ENCODE data around the gene KRTAP10-5.
"Not testable (repeated sequence)": the region's sequence is repeated elsewhere in the genome, so short reads cannot be mapped to it uniquely, and the experiment has no call there.

Gene KRTAP10-5

GRCh38 chr21:44571296-44571695, 9.1 kb downstream of the KRTAP10-5 start:
- DNase-seq, result no peak

DNA sequence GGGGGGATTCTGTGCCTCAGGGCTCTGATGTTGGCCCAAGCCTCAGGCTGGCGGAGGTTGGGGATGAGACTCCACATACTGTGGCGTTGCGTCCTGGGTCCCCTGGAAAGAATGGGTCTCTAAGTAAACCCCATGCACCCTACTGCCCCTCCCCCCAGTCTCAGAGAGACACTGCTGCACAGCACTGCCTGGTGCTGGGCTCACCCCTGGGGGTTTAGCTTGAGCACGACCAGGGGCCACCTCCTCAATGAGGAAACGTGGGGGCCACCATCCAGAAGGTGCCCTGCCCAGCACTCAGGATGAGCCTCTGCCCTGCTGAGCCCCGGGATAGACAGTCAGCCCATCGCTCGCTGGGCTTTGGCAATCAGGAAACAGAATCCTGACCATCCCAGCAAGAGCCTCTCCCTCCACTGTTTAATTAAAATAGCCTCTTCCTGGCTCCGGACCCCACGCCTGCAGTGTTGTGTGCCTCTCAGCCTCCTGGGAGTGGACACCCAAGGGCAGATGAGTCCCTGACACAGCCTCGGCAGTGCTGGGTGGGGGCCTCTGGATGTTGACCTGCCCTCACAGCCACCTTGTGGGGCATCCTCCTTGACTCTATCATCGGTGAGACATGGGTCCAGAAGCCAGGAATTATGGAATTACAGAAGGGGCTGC, 10.4 kb downstream of the KRTAP10-5 start:
- no peak for DNase-seq

DNA sequence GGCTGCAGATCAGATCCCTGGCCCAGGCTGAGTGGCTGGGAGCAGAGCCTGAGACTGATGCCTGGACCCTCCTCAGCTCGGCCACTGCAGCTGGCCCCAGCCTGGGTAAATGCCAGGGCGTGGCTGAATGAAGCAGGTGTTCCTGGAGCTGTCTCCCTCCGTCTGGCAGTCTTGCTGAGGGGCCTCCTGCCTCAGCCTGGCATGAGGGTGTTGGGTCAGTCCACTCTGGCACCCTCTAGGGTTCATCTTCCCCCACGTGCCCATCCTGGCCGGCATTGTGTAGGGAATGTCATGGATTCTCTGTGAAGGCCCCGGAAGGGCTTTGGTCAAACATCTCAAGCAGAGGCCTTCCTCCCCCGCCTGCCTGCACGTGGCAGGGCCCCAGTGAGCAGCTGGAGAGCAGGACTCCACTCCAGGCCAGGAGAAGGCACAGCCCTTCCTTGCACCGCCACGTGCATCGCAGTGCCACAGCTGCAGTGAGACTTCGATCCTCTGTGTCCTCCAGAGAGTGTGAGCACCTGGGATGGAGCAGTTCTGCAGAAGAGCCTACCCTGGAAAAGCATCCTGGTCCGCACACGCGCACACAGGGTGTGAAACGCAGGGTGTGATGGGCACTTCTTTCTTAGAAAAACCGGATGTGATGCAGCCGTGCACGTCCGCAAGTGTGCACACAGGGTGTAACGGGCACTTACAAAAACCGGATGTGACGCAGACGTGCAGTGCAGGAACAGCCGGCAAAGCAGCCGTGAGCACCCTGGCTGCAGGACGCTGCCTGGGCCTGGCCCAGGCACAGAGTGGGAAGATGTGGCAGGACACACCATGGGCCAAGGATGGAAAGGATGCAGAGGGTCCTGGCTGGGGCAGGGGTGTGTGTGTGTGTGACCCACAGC, 11.5 kb downstream of the KRTAP10-5 start:
- no peak for DNase-seq

- no peak for DNase-seq
These were observed 12.1 kb downstream of the KRTAP10-5 start for GRCh38 chr21:44568261-44568660.

GRCh38 chr21:44567481-44568171, 12.8 kb downstream of the KRTAP10-5 start:
- DNase-seq, result no peak

- DNase-seq, result no peak
These were observed 14.0 kb downstream of the KRTAP10-5 start for GRCh38 chr21:44566403-44566802.

DNA sequence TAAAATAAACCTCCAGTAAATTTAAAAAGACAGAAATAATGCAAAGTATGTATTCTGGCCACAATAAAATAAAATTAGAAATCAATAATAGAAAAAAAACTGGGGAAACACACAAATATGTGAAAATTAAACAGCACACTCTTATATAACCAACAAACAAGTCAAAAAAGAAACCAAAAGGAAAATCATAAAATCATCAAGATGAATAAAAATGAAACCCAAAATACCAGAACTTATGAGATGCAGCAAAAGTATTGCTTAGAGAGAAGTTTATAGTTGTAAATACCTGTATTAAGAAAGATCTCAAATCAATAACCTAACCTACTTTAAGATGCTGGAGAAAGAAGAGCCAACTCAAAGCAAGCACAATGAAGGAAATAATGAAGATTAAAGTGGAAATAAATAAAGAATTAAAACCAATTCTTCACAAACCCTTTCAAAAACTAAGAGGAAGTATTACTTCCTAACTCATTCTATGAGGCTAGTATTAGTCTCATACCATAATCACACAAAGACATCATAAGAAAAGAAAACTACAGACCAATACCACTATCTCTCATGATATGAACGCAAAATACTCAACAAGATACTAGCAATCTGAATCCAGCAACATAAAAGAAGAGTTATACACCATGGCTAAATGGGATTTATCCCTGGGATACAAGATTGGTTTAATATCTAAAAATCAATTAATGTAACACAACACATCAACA, 15.4 kb downstream of the KRTAP10-5 start:
- DNase-seq, result no peak

DNA sequence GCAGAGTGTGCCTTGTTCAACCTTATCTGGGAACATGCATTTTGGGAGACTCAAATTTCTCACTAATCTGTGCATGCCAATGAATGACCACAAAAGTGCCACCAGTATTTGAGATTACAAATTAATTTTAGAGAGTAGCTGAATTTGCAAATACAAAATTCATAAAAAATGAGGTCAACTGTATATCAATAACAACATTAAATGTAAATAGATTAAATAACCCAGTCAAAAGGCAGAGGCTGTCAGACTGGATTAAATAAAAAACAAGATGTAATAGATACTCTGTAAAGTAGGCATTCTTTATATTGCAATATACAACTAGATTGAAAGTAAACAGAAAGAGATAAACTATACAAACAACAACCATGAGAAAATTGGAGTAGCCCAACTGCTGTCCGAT, 16.3 kb downstream of the KRTAP10-5 start:
- DNase-seq, result no peak

DNA sequence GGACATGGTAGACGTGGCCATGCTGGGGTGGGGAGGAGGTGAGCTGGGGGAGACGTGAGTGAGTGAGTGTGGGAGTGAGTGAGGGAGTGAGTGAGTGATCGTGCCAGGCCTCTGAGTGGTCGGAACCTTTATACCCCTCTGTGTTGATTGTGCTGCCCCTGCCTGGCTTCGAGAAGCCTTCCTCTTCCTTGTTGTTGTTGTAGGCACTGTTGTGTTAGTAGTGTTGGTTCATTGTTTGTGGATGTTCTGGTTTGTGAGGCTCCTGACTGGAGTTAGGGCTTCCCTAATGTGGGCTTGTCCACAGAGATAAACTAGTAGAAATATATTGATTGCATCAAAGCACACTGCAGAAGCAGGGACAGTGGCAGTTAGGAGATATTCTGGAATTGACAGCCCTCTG, 21.7 kb downstream of the KRTAP10-5 start, which contains the start of gene KRTAP10-3:
TSS of gene KRTAP10-3 (minus strand) at position 101 of the 400 bp plus-strand sequence. CDS start at position 21, 80 bp downstream.
- DNase-seq, result no peak

DNA sequence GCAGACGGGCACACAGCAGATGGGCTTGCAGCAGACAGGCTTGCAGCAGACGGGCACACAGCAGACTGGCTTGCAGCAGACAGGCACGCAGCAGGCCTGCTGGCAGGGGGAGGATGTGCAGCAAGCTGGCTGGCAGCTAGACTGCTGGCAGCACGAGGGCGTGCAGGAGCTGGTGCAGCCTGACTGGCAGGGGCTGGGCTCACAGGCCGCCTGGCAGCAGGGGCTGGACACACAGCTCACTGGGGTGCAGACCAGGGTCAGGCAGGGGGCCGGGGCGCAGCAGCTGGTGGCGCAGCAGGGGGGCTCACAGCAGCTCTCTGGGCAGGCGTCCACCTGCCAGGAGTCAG, 22.1 kb downstream of the KRTAP10-5 start:
- not testable (repeated sequence) for DNase-seq

GRCh38 chr21:44557491-44558328, 22.7 kb downstream of the KRTAP10-5 start:
- no peak for DNase-seq

- no peak for DNase-seq
These were observed 23.5 kb downstream of the KRTAP10-5 start for GRCh38 chr21:44556879-44557278.

DNA sequence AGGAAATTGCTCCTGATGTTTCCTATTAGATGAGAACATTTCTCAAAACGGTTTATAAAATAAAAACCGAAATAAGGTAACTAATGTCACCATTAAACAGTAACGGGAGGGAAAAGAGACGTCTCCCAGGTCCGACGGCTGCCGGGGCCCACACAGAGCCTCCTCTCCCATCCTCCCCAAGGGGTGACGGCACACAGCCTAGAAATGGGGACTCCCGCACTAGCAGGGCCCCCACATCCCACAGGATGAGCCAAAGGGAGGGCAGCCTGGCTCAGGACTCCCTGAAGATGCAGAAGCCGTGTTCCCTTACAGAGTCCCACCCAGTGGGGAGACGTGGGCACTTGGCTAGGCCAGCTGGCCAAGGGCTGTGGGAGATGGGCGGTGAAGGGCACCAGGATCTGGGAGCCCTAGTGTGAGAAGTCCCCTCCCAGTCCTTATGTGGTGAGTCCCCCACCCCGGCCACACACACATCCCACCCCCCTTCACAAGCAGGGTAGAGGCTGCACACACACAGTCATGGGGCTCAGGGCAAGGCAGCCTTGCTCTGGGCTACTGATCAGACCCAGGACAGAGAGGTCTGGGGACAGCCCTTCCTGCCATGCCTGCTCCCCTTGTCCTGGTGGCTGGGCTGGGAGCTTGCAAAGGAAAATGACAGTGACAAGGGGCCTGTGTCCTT, 25.1 kb downstream of the KRTAP10-5 start:
- DNase-seq, result no peak

- no peak for DNase-seq
These were observed 27.7 kb downstream of the KRTAP10-5 start for GRCh38 chr21:44552681-44553080.

- no peak for DNase-seq
These were observed 28.3 kb downstream of the KRTAP10-5 start for GRCh38 chr21:44552136-44552535.

DNA sequence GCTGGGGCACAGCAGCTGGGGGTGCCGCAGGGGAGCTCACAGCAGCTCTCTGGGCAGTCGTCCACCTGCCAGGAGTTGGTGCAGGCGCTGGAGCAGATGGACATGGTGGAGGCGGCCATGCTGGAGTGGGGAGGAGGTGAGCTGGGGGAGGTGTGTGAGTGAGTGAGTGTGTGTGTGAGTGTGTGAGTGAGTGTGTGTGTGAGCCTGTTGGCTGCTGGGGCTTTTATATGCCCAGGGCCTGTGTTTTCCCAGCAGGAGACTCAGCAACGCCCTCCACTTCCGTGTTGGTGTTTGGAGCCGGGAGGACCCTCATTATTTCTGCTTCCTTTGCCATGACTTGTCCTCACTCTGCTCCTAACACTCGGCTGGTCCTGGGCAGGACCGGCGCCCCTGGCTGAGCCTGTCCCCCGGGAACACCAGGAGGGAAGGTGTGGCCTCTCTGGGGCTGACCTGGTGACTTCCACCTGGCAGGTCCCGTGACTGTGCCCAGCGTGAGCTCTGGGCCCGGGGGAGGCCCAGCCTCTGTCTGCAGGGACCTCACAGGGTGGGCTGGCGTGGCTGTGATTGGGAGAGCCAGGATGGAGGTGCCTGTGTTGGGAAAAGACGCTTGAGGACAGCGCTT, 29.0 kb downstream of the KRTAP10-5 start, which contains the start of gene KRTAP10-2:
TSS of gene KRTAP10-2 (minus strand) at position 166 of the 622 bp plus-strand sequence. CDS start at position 119, 47 bp downstream.
- DNase-seq, result no peak

DNA sequence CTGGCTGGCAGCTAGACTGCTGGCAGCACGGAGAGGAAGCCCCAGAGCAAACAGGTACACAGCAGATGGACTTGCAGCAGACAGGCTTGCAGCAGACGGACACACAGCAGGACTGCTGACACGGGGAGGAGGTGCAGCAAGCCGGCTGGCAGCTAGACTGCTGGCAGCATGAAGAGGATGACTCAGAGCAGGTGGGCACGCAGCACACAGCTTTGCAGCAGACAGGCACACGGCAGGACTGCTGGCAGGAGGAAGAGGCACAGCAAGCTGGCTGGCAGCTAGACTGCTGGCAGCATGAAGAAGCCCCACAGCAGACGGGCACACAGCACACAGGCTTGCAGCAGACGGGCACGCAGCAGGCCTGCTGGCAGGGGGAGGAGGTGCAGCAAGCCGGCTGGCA, 29.6 kb downstream of the KRTAP10-5 start:
- DNase-seq, result no peak

- DNase-seq, result not testable (repeated sequence)
These were observed 30.1 kb downstream of the KRTAP10-5 start for GRCh38 chr21:44550285-44550684.

DNA sequence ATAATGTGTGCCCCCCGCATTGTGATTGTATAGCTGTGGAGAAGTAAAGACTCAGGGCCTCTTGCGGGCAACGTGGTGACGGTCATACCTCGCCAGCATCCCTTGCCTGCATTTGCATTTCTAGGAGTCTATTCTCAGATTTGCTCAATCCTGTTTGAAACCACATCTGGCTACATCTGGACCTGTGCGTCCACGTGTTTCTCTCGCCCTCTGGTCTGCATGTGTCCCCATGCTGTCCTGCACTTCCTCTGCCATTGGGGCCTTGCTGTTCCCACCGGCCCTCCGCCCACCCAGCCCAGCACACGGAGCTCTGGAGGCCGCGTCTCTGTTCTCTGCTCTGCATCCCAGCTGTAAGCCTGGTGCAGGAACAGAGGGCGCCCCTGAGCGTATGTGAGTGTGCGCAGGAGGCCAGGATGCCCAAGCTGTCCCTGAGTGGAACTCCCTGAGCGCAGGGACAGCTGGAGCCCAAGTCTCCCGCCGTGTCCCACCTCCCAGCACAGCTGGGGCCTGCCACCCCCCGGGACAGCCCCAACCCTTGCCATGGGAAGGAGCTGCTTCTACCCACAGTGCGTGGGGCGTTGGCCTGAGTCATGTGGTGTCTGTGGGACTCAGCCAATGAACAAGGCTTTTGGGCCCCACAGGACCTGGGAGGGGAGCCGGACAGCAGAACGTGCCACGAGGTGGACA, 30.7 kb downstream of the KRTAP10-5 start:
- no peak for DNase-seq

DNA sequence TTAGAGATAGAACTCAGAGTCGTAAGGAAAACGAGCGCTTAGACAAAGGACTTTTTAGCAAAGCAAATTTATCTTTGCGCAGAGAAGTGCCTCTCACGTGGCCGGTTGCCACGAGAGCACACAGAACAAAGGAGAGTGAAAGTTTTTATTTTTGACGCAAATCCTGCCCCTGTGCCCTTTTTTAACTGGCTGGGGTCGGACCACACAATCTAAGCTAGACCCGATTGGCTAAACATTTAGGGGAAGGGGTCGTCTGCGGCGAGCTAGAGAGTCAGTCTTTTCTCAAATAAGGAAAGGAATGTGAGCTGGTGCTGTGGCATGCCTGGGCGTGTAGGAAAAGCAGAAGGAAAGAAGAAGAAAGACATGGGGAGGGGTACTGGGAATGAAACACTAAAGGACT, 31.5 kb downstream of the KRTAP10-5 start:
- no peak for DNase-seq

All from effector CD8-positive, alpha-beta T cell (primary cell).